ENCODE data around the gene NTM. TPM values are rescaled to one million over a fixed set of nuclear protein-coding genes. Genes with fewer than 3 reads are reported as not detected.

Gene NTM
- total and polyA plus RNA-seq, 2 of the 8 experiments (the other 6 are each of a cell fraction or from before 2014, with no cell fraction given): 13.4 to 20.0 TPM

DNA sequence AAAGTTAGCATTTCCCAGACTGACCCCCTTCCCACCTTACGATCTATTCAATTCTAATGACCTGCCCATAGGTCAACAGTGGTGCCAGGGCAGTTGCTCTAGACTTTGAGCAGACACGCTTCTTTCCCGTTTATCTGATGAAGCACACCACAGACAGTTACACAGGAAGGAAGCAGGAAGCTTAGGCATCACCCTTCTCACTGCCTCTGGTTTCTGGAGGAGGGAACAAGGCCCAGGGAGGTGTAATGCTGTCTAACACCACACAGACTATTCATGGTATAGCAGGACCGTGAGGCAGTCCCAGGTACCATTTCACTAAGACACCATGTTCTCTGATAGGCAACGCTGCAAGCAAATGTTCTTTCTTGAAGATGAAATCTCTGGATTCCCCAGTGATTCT lies 279.4 kb downstream of the NTM start:
- Histone ChIP-seq H2BK5ac (ENCODE audit: low read depth, low read length) (no peak overlapping the region), H3K23ac (ENCODE audit: insufficient read length) (no peak overlapping the region), H3K18ac (ENCODE audit: extremely low read depth, low read length) (no peak overlapping the region), H3K27ac (ENCODE audit: low read depth, low read length) (no peak overlapping the region), H2BK12ac (ENCODE audit: low read depth, low read length) (no peak overlapping the region), H3K9me3 (ENCODE audit: insufficient read depth in 2 of 2, low read depth in 1 of 2, low read length in 1 of 2) (no peaks in the 10 kb centered on the region), H3K4me3 (ENCODE audit: extremely low read depth in 1 of 4, insufficient read depth in 2 of 4, low read depth in 3 of 4, low read length in 4 of 4) (no peak overlapping the region), H2BK15ac (ENCODE audit: low read length) (no peak overlapping the region), H3K14ac (ENCODE audit: insufficient read length) (no peak overlapping the region), H3K4me1 (replicated peaks in 1 of 4; ENCODE audit: control insufficient read depth in 3 of 4, insufficient read depth in 4 of 4, low read length in 3 of 4) (peaks cover 3 to 24% (median 15%) of the 10 kb centered on the region in 4 experiments; a peak in 5 of 7 replicates), H4K20me1 (replicated peaks in 1 of 2; ENCODE audit: control insufficient read depth in 1 of 2, insufficient read depth in 2 of 2, low read length in 2 of 2) (no peaks in the 10 kb centered on the region), H3K9ac (replicated peaks in 1 of 4; ENCODE audit: extremely low read depth in 1 of 4, low read depth in 3 of 4, low read length in 3 of 4) (no peak overlapping the region), H4K8ac (ENCODE audit: extremely low read depth, insufficient read depth, low read length) (no peak overlapping the region), H2BK120ac (replicated peaks; ENCODE audit: low read depth, low read length) (no peak overlapping the region), H3K4ac (replicated peaks; ENCODE audit: insufficient read length, low read depth, low read length) (no peak overlapping the region), H3K23me2 (ENCODE audit: low read depth, low read length) (no peaks in the 10 kb centered on the region), H2AFZ (ENCODE audit: low read length) (no peak overlapping the region), H2BK20ac (ENCODE audit: low read length) (no peak overlapping the region), H3K36me3 (ENCODE audit: control insufficient read depth in 2 of 4, insufficient read depth in 4 of 4, low read length in 3 of 4) (no peaks in the 10 kb centered on the region), H4K91ac (replicated peaks; ENCODE audit: insufficient read length, low read length) (no peak overlapping the region), H3K56ac (replicated peaks; ENCODE audit: insufficient read length, low read depth, low read length) (no peak overlapping the region), H3K79me1 (ENCODE audit: low read depth, low read length) (no peaks in the 10 kb centered on the region), H3K4me2 (ENCODE audit: insufficient read depth in 1 of 2, low read depth in 2 of 2, low read length in 2 of 2) (no peak overlapping the region), H4K5ac (ENCODE audit: insufficient read length, low read depth, low read length) (no peak overlapping the region), H3K27me3 (replicated peaks in 1 of 4; ENCODE audit: control insufficient read depth in 3 of 4, extremely low read depth in 1 of 4, insufficient read depth in 3 of 4, low read length in 3 of 4) (no peaks in the 10 kb centered on the region), H2AK5ac (ENCODE audit: low read depth, low read length) (no peak overlapping the region), H3K79me2 (ENCODE audit: control insufficient read depth in 1 of 2, insufficient read depth in 2 of 2, low read length in 2 of 2) (no peaks in the 10 kb centered on the region)
- DNase-seq (ENCODE audit: low read depth in 1 of 2, low spot score in 2 of 2) (no peak), FAIRE-seq (no peak)
- ChIA-PET CTCF (ENCODE audit: partially characterized antibody) (interaction anchor here (31.3 kb wide), 1 partner anchor 69 kb away, joined by 1023 read pairs; no protein-coding TSS in a partner anchor), POLR2A (ENCODE audit: partially characterized antibody) (no interaction called here)
- WGBS, 2 experiments (ENCODE audit: extremely low coverage in 1 of 2, insufficient coverage in 1 of 2, insufficient read length in 1 of 2, insufficient replicate concordance in 2 of 2, low coverage in 1 of 2, low lambda C conversion rate in 2 of 2, missing lambda C conversion rate in 1 of 2): 95% methylated on average over 5 of the region's 5 CpGs; no CpG with 5 or more reads in 1 of the 2 experiments
- TF ChIP-seq TBP (IDR thresholded peaks at IDR 0.05; ENCODE audit: low read depth, low read length): no peak
- no peak for TF ChIP-seq KDM1A (IDR thresholded peaks at IDR 0.05; ENCODE audit: borderline replicate concordance, low read length)
- TF ChIP-seq BCL11A (IDR thresholded peaks at IDR 0.05; ENCODE audit: low read depth in 2 of 2, low read length in 2 of 2): no peak
- TF ChIP-seq, protein P1, sequence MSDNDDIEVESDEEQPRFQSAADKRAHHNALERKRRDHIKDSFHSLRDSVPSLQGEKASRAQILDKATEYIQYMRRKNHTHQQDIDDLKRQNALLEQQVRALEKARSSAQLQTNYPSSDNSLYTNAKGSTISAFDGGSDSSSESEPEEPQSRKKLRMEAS (IDR thresholded peaks at IDR 0.05): no peak
- TF ChIP-seq RBBP5 (IDR thresholded peaks at IDR 0.05; ENCODE audit: borderline replicate concordance, low read depth, low read length): no peak
- TF ChIP-seq HDAC6 (IDR thresholded peaks at IDR 0.05; ENCODE audit: low read depth, low read length): no peak
- TF ChIP-seq HDAC2 (IDR thresholded peaks at IDR 0.05; ENCODE audit: borderline replicate concordance in 1 of 2, low read depth in 2 of 2, low read length in 2 of 2): no peak
- TF ChIP-seq, protein P2, sequence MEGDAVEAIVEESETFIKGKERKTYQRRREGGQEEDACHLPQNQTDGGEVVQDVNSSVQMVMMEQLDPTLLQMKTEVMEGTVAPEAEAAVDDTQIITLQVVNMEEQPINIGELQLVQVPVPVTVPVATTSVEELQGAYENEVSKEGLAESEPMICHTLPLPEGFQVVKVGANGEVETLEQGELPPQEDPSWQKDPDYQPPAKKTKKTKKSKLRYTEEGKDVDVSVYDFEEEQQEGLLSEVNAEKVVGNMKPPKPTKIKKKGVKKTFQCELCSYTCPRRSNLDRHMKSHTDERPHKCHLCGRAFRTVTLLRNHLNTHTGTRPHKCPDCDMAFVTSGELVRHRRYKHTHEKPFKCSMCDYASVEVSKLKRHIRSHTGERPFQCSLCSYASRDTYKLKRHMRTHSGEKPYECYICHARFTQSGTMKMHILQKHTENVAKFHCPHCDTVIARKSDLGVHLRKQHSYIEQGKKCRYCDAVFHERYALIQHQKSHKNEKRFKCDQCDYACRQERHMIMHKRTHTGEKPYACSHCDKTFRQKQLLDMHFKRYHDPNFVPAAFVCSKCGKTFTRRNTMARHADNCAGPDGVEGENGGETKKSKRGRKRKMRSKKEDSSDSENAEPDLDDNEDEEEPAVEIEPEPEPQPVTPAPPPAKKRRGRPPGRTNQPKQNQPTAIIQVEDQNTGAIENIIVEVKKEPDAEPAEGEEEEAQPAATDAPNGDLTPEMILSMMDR (IDR thresholded peaks at IDR 0.05; ENCODE audit: control extremely low read depth in 1 of 3, insufficient read depth in 1 of 3, low read depth in 1 of 3, low read length in 3 of 3): no peak
- no peak for TF ChIP-seq EP300 (IDR thresholded peaks at IDR 0.05; ENCODE audit: borderline replicate concordance in 1 of 2, low read depth in 2 of 2, low read length in 2 of 2)
